Mesendoderm (in vitro differentiated cells): ENCODE measurements around the gene LSM4.

Source experiments
- DNase-seq: peaks from one replicate; pipeline ENCODE4 v3.0.0; 2013
- H2AK5ac ChIP-seq: 2 replicates; pipeline ENCODE4 v1.6.1; 2013; ENCODE audit warnings: low read length, inconsistent platforms
- H2BK120ac ChIP-seq: 2 replicates; pipeline ENCODE4 v1.6.1; 2013; ENCODE audit warnings: low read depth, mild to moderate bottlenecking, low read length, moderate library complexity, mixed read lengths
- H2BK15ac ChIP-seq: replicated peaks from 2 replicates; pipeline ENCODE4 v1.6.1; 2013; ENCODE audit warnings: low read depth, mild to moderate bottlenecking, moderate library complexity
- H2BK5ac ChIP-seq: 2 replicates; pipeline ENCODE4 v1.6.1; 2013; ENCODE audit warnings: low read length, inconsistent platforms
- H3K18ac ChIP-seq: 2 replicates; pipeline ENCODE4 v1.6.1; 2013; ENCODE audit warnings: mild to moderate bottlenecking, low read length, mixed read lengths
- H3K23ac ChIP-seq: one replicate; pipeline ENCODE4 v1.6.1; 2013; ENCODE audit warnings: low read length
- H3K27ac ChIP-seq: 2 replicates; pipeline ENCODE4 v1.5.1; 2013; ENCODE audit warnings: low read depth, mild to moderate bottlenecking, inconsistent platforms, low read length, moderate library complexity
- H3K27me3 ChIP-seq: 2 replicates; pipeline ENCODE4 v1.6.1; 2013; ENCODE audit warnings: low read length, control low read depth, mild to moderate bottlenecking, inconsistent platforms; ENCODE audit not compliant: insufficient read depth, poor library complexity
- H3K36me3 ChIP-seq: 2 replicates; pipeline ENCODE4 v1.6.1; 2013; ENCODE audit warnings: low read length, inconsistent platforms; ENCODE audit not compliant: control insufficient read depth, insufficient read depth
- H3K4ac ChIP-seq: one replicate; pipeline ENCODE4 v1.6.1; 2013; ENCODE audit warnings: low read depth, mild to moderate bottlenecking, low read length, moderate library complexity
- H3K4me1 ChIP-seq: 2 replicates; pipeline ENCODE4 v1.6.1; 2013; ENCODE audit warnings: low read depth, low read length, inconsistent platforms; ENCODE audit not compliant: control insufficient read depth
- H3K4me2 ChIP-seq: 2 replicates; pipeline ENCODE4 v1.6.1; 2013; ENCODE audit warnings: low read length
- H3K4me3 ChIP-seq: 2 replicates; pipeline ENCODE4 v1.5.1; 2013; ENCODE audit warnings: mild to moderate bottlenecking, low read length
- H3K56ac ChIP-seq: one replicate; pipeline ENCODE4 v1.6.1; 2013; ENCODE audit warnings: low read length
- H3K79me1 ChIP-seq: 2 replicates; pipeline ENCODE4 v1.6.1; 2013; ENCODE audit warnings: low read length, inconsistent platforms
- H3K79me2 ChIP-seq: 2 replicates; pipeline ENCODE4 v1.6.1; 2013; ENCODE audit warnings: mild to moderate bottlenecking, low read length; ENCODE audit not compliant: control insufficient read depth, insufficient read depth
- H3K9ac ChIP-seq: 2 replicates; pipeline ENCODE4 v1.6.1; 2013; ENCODE audit warnings: low read length, inconsistent platforms
- H4K5ac ChIP-seq: one replicate; pipeline ENCODE4 v1.6.1; 2013; ENCODE audit warnings: low read length
- H4K8ac ChIP-seq: one replicate; pipeline ENCODE4 v1.6.1; 2013; ENCODE audit warnings: low read depth, mild to moderate bottlenecking, control low read depth, low read length, moderate library complexity
- WGBS: extraction: QIAGEN DNeasy Blood & Tissue Kit; methylation state at CpG from one replicate; pipeline ENCODE4 v1.1.7; 2013; ENCODE audit warnings: low lambda C conversion rate, missing lambda C conversion rate; ENCODE audit not compliant: insufficient coverage; ENCODE audit errors: extremely low coverage; 5-methylcytosine and 5-hydroxymethylcytosine counted together

LSM4 gene

DNA sequence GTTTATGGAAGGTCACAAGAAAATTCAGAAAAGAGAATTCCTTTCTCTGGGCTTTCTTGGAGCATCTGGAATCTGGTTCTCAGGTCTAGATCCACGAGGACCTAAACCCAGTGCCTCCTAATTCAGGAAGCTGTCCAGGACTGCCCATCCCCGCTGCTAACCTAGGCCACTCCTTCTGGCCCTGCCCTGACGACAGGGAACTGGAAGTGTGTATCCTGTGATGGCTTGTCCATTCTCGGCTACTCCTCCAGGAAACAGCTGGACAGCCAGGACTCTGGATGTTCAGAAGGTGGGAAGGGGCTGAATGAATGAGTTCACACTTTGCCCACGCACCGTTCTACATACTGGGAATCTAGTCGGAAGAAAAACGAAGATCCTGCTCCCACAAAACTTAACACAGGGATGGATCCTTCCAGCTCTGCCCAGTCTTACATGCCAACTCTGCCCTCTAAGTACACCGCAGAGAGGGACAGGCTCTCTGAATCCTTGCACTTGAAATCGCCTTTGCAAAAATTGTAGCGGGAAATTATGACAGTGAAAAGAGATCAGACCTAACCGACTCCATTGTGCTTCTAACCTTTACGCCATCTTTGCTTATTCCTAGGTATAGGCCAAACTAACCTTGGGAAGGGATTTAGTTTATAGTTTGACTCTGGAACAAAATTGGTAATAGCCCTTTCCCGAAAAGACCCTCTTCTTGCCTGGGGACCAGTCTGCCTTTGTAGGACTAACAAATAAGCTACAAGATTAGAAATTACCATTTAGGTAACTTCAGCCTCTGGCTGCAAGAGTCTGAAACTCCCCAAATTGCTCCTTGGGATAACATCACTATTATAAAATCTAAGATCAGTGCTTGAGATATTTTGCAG is 1.8 kb downstream of the LSM4 start:
- Histone ChIP-seq H3K18ac (no peak overlapping the region), H3K79me1 (peaks cover 23% of the 10 kb centered on the region), H4K5ac (no peak overlapping the region), H3K9ac (peak overlapping the region; percentile 98), H3K36me3 (no peaks in the 10 kb centered on the region), H2BK15ac (no peak overlapping the region), H2BK5ac (no peak overlapping the region), H3K4me1 (peaks cover 8% of the 10 kb centered on the region), H2BK120ac (no peak overlapping the region), H3K4ac (no peak overlapping the region), H2AK5ac (no peak overlapping the region), H3K4me2 (no peak overlapping the region), H3K27me3 (no peaks in the 10 kb centered on the region), H3K79me2 (peaks cover 38% of the 10 kb centered on the region), H3K27ac (no peak overlapping the region), H4K8ac (no peak overlapping the region), H3K23ac (no peak overlapping the region), H3K56ac (peak overlapping the region; percentile 96), H3K4me3 (no peak overlapping the region)
- no peak for DNase-seq
- WGBS: no CpG with 5 or more reads among the region's 14 CpGs

DNA sequence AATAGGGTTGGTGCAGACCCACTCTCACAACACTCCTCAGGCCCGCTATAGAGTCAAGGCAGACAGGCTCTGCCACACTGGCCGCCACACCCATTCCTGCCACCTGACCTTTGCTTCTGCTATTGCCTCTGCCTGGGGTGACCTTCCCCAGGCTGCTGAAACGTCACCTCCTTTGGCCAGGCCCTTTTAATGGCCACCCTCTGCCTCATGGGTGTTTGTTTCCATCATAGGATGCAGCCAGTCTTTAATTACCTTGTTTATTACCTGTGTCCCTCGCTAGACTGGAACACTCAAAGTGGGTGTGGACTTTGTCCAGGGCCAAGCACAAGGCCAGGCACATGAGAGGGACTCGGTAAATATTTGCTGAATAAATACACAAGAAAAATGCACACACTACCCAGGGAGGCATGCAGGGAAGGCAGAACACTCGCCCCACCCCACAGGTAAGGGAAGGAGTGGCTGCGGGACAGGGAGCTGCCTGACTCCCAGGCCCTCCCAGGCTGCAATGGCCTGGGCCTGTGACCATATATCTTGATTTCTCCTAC is 3.2 kb downstream of the LSM4 start:
- Histone ChIP-seq H3K18ac (no peak overlapping the region), H2BK15ac (no peak overlapping the region), H3K36me3 (no peaks in the 10 kb centered on the region), H4K5ac (no peak overlapping the region), H3K4me1 (peaks cover 8% of the 10 kb centered on the region), H3K4ac (no peak overlapping the region), H3K4me2 (no peak overlapping the region), H2BK120ac (no peak overlapping the region), H3K79me2 (peaks cover 38% of the 10 kb centered on the region), H3K56ac (no peak overlapping the region), H3K27me3 (no peaks in the 10 kb centered on the region), H2AK5ac (no peak overlapping the region), H3K27ac (no peak overlapping the region), H3K23ac (no peak overlapping the region), H3K9ac (no peak overlapping the region), H3K4me3 (no peak overlapping the region), H3K79me1 (peaks cover 23% of the 10 kb centered on the region), H2BK5ac (no peak overlapping the region), H4K8ac (no peak overlapping the region)
- no peak for DNase-seq
- no CpG with 5 or more reads among the region's 7 CpGs for WGBS

DNA sequence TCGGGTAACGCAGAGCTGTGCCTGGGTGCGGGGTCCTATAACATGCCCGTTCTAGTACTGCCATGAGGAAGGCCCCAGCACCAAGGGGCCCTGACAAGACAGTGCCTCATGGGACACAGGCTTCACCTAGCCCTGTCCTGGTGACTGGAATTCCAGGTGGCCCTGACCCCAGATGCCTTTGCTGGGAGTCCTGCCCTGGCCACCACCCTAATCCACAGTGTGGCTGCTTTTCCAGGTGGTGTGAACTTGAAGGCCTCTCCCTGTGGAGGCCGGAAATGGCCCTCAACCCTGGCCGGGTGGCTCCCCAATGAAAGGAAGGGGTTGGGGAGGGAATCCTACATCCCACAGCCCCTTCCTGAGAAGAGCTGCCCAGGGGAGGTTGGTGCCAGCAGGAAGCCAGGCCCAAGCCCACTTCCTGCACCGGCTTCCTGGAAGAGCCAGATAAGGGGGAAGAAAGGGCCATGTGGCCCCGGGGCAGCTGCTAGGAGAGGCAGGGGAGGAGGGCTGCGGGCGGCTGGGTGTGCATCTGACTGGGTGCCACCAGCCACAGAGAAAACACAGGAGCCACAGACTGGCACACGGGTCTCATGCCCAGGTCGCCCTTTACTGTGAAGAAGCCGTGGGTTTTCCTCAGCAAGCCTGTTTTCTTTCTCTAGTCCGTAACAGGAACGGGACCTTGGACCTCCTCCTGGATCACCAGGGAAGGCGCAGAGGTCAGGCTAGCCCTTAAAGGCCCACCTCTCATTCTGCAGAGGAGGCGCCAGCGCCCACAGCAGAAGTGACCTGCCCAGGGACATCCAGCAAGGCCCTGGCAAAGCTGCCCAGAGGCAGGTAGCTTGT is 4.7 kb downstream of the LSM4 start:
- Histone ChIP-seq H3K23ac (peak overlapping the region; percentile 66), H2BK120ac (no peak overlapping the region), H3K4me1 (peaks cover 6% of the 10 kb centered on the region), H3K4me3 (no peak overlapping the region), H3K79me2 (peaks cover 38% of the 10 kb centered on the region), H3K36me3 (no peaks in the 10 kb centered on the region), H3K27ac (no peak overlapping the region), H2BK5ac (no peak overlapping the region), H4K5ac (no peak overlapping the region), H3K4me2 (no peak overlapping the region), H3K56ac (peak overlapping the region; percentile 70), H2BK15ac (no peak overlapping the region), H2AK5ac (peak overlapping the region; percentile 51), H3K27me3 (no peaks in the 10 kb centered on the region), H4K8ac (no peak overlapping the region), H3K79me1 (peaks cover 25% of the 10 kb centered on the region), H3K9ac (peak overlapping the region; percentile 28), H3K18ac (no peak overlapping the region), H3K4ac (no peak overlapping the region)
- no peak for DNase-seq
- WGBS: no CpG with 5 or more reads among the region's 18 CpGs

DNA sequence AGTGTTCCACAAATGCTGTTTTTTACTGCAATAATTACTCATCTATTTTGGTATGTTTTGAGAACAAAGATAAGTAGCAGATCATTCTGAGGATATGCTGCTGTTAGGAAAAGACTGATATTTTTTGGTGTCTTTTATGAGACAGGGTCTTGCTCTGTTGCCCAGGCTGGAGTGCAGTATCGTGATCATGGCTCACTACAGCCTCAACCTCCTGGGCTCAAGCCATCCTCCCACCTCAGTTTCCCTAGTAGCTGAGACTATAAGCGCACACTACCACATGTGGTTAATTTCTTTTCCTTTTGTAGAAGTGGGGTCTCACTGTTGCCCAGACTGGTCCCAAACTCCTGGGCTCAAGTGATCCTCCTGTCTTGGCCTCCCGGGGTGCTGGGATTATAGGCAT is 9.5 kb downstream of the LSM4 start:
- H3K36me3 ChIP-seq: peaks cover 11% of the 10 kb centered on the region
- H3K79me2 ChIP-seq: peaks cover 4% of the 10 kb centered on the region
- H3K27ac ChIP-seq: no peak overlapping the region
- no peak overlapping the region for H2BK5ac ChIP-seq
- H3K4me3 ChIP-seq: no peak overlapping the region
- no peak overlapping the region for H4K8ac ChIP-seq
- no CpG with 5 or more reads among the region's 3 CpGs for WGBS
- no peak overlapping the region for H3K4me2 ChIP-seq
- H4K5ac ChIP-seq: no peak overlapping the region
- H2BK120ac ChIP-seq: no peak overlapping the region
- H3K56ac ChIP-seq: no peak overlapping the region
- no peak overlapping the region for H2BK15ac ChIP-seq
- no peak for DNase-seq
- H3K18ac ChIP-seq: no peak overlapping the region
- H3K27me3 ChIP-seq: no peaks in the 10 kb centered on the region
- H2AK5ac ChIP-seq: no peak overlapping the region
- H3K9ac ChIP-seq: no peak overlapping the region
- H3K23ac ChIP-seq: no peak overlapping the region
- H3K4ac ChIP-seq: no peak overlapping the region
- H3K4me1 ChIP-seq: no peaks in the 10 kb centered on the region
- peaks cover 8% of the 10 kb centered on the region for H3K79me1 ChIP-seq

DNA sequence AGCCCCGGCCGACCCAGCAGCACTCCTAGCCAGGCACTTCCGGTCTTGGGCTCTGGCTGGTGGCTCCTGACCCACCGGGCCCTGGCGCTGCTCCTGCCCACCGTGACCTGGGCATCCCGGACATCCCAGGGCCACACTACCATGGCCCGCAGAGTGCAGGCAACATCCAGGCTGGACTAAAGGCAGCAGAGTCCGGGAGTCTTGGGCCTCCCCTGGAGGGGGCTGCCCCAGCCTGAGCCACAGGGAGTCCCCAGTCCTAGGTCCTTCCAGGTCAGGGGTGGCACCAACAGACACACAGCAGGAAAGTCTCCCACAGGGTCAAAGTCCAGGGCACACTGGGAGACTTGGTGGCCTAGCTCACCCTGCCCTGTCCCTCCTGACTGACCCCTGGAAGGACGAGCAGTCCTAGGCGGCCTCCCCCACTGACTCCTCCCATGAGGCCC is 10.8 kb downstream of the LSM4 start:
- H3K4me1 ChIP-seq: no peaks in the 10 kb centered on the region
- peaks cover 5% of the 10 kb centered on the region for H3K79me1 ChIP-seq

More for the DNA sequence above, 10.8 kb downstream of the LSM4 start:
- Histone ChIP-seq H3K27ac (no peak overlapping the region), H3K4me3 (no peak overlapping the region), H3K9ac (no peak overlapping the region), H3K23ac (no peak overlapping the region), H2AK5ac (no peak overlapping the region), H4K8ac (no peak overlapping the region), H3K56ac (no peak overlapping the region), H3K18ac (no peak overlapping the region), H3K79me2 (no peaks in the 10 kb centered on the region), H3K4me2 (no peak overlapping the region), H3K4ac (no peak overlapping the region), H3K36me3 (peaks cover 11% of the 10 kb centered on the region), H4K5ac (no peak overlapping the region), H2BK5ac (no peak overlapping the region), H2BK15ac (no peak overlapping the region), H3K27me3 (no peaks in the 10 kb centered on the region), H2BK120ac (no peak overlapping the region)
- no peak for DNase-seq
- WGBS: no CpG with 5 or more reads among the region's 11 CpGs
